Karpas-422 (cell line): ENCODE data around the gene RNF6. TPM values are rescaled to one million over a fixed set of nuclear protein-coding genes. Genes with fewer than 3 reads are reported as not detected.

Source experiments
- DNase-seq: peaks from one replicate; pipeline ENCODE4 v3.0.0-alpha.2; 2015
- H2AFZ ChIP-seq: fragments of 200-600 bp; sonication (generic); 2 replicates; pipeline ENCODE4 v1.6.1; 2014; ENCODE audit warnings: antibody characterized with exemption, low read length, mixed read lengths
- H3K27ac ChIP-seq: fragments of 200-600 bp; sonication (generic); 2 replicates; pipeline ENCODE4 v1.5.1; 2014; ENCODE audit warnings: mild to moderate bottlenecking, low read length, moderate library complexity
- H3K27me3 ChIP-seq: fragments of 200-600 bp; sonication (generic); 2 replicates; pipeline ENCODE4 v1.6.1; 2014; ENCODE audit warnings: low read length, mixed read lengths
- H3K36me3 ChIP-seq: fragments of 200-600 bp; sonication (generic); 2 replicates; pipeline ENCODE4 v1.6.1; 2014; ENCODE audit warnings: low read length, mixed read lengths; ENCODE audit not compliant: insufficient read depth
- H3K4me1 ChIP-seq: fragments of 200-600 bp; sonication (generic); 2 replicates; pipeline ENCODE4 v1.6.1; 2014; ENCODE audit warnings: mild to moderate bottlenecking, low read length, mixed read lengths
- H3K4me2 ChIP-seq: fragments of 200-600 bp; sonication (generic); 2 replicates; pipeline ENCODE4 v1.6.1; 2014; ENCODE audit warnings: low read length, low read depth, mild to moderate bottlenecking; ENCODE audit not compliant: poor library complexity, severe bottlenecking
- H3K4me3 ChIP-seq: fragments of 200-600 bp; sonication (generic); 2 replicates; pipeline ENCODE4 v1.5.1; 2014; ENCODE audit warnings: mild to moderate bottlenecking, antibody characterized with exemption, low read length, mixed read lengths
- H3K79me2 ChIP-seq: fragments of 200-600 bp; sonication (generic); 2 replicates; pipeline ENCODE4 v1.6.1; 2014; ENCODE audit warnings: mild to moderate bottlenecking, low read length, mixed read lengths
- H3K9ac ChIP-seq: fragments of 200-600 bp; sonication (generic); 2 replicates; pipeline ENCODE4 v1.6.0; 2014; ENCODE audit warnings: low read length
- H3K9me2 ChIP-seq: fragments of 200-600 bp; sonication (generic), shearing (Covaris generic); replicated peaks from 2 replicates; pipeline ENCODE4 v1.6.0; 2014; ENCODE audit warnings: mild to moderate bottlenecking, low read length, moderate library complexity; ENCODE audit not compliant: insufficient read depth
- H3K9me3 ChIP-seq: fragments of 300-700, 200-600 bp; sonication (generic); 2 replicates; pipeline ENCODE4 v1.6.1; 2014; ENCODE audit warnings: low read length, mixed read lengths
- H4K20me1 ChIP-seq: fragments of 200-600 bp; sonication (generic); 2 replicates; pipeline ENCODE4 v1.6.1; 2014; ENCODE audit warnings: mild to moderate bottlenecking, antibody characterized with exemption, low read length, low read depth; ENCODE audit not compliant: insufficient read depth
- total RNA-seq: library from RNA; depleted of rRNA; stranded (reverse); fragments of >200 nt; shearing (Covaris generic); gene quantifications from 2 replicates; pipeline ENCODE4 v1.2.3, GENCODE V29; 2014; ENCODE audit warnings: low replicate concordance; rRNA removed

Gene RNF6
- 36.9 and 48.1 TPM in 2 replicates for total RNA-seq

DNA sequence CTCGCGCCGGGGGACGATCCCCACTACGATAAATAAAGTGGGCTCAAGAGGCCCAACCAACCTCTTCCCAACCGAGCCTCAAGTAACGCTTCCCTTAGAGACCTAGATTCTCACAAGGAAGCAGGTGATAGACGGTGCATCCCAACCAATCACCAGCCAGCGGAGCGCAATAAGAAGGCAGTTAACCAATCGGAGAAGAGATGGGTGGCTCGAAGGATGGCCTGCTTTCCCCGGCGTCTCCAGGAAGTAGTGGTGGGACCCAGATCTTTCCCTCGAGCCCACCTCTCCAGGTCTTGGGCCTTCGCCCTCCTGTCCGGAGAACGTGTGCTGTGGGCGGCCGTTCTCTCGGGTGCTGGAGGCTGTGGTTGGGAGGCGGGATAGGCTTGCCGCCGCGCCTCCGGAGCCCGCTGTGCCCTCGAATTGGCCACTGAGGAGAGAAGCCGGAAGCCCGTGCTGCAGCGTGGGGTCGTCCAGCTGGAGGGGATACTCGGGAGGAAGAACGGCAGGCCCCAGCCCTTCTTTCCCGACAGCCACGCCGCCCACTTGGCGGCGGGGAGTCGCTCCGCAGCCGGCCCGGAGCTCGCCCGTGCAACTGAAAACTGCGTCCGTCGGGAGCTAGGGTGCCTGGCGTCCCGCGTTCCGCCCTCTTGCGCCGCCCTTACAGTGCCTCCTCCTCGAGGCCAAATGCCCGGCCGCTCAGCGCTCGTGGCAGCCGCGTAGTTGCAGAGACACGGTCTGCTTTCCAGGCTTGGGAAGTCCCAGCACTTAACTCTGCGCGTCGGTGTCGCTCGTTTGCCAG is at the start of gene RNF6:
Gene RNF6 (minus strand): TSS at position 594 of the 799 bp plus-strand sequence. CDS start 2,665 bp downstream, outside the sequence.
- Histone ChIP-seq H3K9me3 (no peaks in the 10 kb centered on the region), H3K9me2 (no peaks in the 10 kb centered on the region; the same call in 1 of the 2 replicates), H3K4me3 (peak within 1 kb of the TSS; percentile 89), H3K4me1 (peaks cover 24% of the 10 kb centered on the region), H3K4me2 (peak within 1 kb of the TSS; percentile 84), H3K27ac (peak within 1 kb of the TSS; percentile 73), H3K79me2 (peaks cover 25% of the 10 kb centered on the region), H3K36me3 (peaks cover 33% of the 10 kb centered on the region), H3K27me3 (no peaks in the 10 kb centered on the region), H2AFZ (peak within 1 kb of the TSS; percentile 92), H3K9ac (peak within 1 kb of the TSS; percentile 94), H4K20me1 (no peaks in the 10 kb centered on the region)
- DNase-seq = peak; percentile 97

DNA sequence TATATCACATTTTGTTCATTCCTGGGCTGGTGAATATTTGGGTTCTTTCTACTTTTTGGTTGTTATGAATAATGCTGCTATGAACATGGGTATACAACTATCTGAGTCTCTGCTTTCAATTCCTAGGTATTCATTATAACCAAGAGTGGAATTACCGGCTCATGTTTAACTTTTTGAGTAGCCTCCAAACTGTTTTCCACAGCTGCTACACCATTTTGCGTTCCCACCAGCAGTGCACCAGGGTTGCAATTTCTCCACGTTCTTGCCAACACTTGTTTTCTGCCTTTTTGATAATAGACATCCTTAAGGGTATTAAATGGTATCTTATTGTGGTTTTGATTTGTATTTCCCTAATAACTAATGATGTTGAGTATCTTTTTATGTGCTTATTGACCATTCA is 48.6 kb upstream of the RNF6 start:
- peaks cover 7% of the 10 kb centered on the region for H3K4me1 ChIP-seq
- H4K20me1 ChIP-seq = peaks cover 62% of the 10 kb centered on the region
- H2AFZ ChIP-seq = no peak overlapping the region
- no peak for DNase-seq
- H3K27me3 ChIP-seq = 0 out of 2 replicates have a peak, but pooled peaks cover 2% of the 10 kb centered on the region
- H3K4me2 ChIP-seq = no peak overlapping the region
- no peak overlapping the region for H3K9ac ChIP-seq
- no peaks in the 10 kb centered on the region for H3K9me3 ChIP-seq
- H3K27ac ChIP-seq = no peak overlapping the region
- no peaks in the 10 kb centered on the region for H3K36me3 ChIP-seq
- no peak overlapping the region for H3K4me3 ChIP-seq
- H3K9me2 ChIP-seq = no peaks in the 10 kb centered on the region
- peaks cover 12% of the 10 kb centered on the region for H3K79me2 ChIP-seq

DNA sequence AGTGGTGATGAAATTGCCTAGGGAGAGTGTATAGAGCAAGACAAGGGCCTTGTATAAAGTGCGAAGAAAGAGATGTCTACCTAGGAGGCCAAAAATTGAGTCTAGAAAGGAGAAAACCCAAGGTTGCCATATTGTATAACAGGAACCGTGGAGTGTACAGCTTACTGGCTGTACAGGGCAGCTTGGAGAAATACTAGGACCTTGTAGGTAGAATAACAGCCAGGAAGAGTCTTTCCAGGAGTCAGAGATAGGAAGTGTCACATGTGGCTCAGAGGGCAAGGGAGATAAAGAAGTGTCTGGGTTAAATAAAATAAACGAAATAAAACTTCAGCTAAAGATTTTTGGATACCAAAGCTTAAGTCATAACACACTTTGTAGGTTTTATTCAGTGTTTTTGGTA is 44.2 kb upstream of the RNF6 start:
- Histone ChIP-seq H3K9me3 (no peaks in the 10 kb centered on the region), H3K79me2 (peaks cover 25% of the 10 kb centered on the region), H3K27ac (no peak overlapping the region), H2AFZ (no peak overlapping the region), H4K20me1 (peaks cover 68% of the 10 kb centered on the region), H3K9ac (no peak overlapping the region), H3K27me3 (0 out of 2 replicates have a peak, but pooled peaks cover 2% of the 10 kb centered on the region), H3K4me2 (no peak overlapping the region), H3K36me3 (no peaks in the 10 kb centered on the region), H3K4me3 (no peak overlapping the region), H3K4me1 (peaks cover 11% of the 10 kb centered on the region), H3K9me2 (no peaks in the 10 kb centered on the region)
- DNase-seq = no peak

DNA sequence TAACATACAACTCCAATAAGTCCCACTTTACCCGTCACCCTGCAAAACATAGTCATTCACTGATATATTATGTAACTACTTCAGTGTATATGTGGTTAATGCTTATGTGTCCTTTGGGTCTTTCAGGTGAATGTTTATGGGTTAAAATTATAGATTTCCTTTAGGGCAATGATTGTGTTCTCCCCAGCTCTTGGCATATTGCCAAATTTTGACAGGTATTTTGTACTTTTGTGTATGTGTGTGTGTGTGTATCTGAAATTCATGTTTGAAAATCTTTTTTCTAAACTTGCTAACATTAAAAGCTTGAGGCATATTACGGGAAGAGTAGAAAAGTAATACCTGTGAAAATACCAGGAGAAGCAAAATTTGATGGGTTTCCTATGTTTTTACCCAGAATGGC is 40.0 kb upstream of the RNF6 start:
- H3K9me3 ChIP-seq = no peaks in the 10 kb centered on the region
- H3K79me2 ChIP-seq = peaks cover 23% of the 10 kb centered on the region; the same call in 1 of the 2 replicates
- H2AFZ ChIP-seq = no peak overlapping the region
- H3K4me2 ChIP-seq = no peak overlapping the region
- H4K20me1 ChIP-seq = peaks cover 75% of the 10 kb centered on the region
- 0 out of 2 replicates have a peak, but pooled peaks cover 2% of the 10 kb centered on the region for H3K27me3 ChIP-seq
- no peak overlapping the region for H3K27ac ChIP-seq
- H3K4me1 ChIP-seq = peaks cover 14% of the 10 kb centered on the region
- no peak overlapping the region for H3K9ac ChIP-seq
- H3K4me3 ChIP-seq = no peak overlapping the region
- H3K36me3 ChIP-seq = no peaks in the 10 kb centered on the region
- no peak for DNase-seq
- no peaks in the 10 kb centered on the region for H3K9me2 ChIP-seq

DNA sequence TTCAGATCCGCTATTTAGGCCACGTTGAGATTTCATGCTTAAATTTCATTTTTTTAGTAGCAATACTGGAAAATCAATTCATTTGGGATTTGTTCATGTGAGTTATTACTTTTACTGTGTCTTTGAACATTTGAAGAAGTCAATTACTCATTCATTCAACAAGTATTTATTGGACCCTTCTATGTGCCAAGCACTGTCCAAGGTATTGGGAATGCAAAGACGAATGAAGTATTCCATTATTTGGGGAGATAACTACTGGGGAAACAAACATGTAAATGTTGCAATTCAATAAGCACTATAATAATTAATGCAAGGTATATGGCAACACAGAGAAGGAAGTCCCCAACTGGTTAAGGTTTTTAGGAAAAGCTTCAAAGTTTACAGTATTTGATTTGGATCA is 37.5 kb upstream of the RNF6 start:
- no peak overlapping the region for H3K9ac ChIP-seq
- no peak overlapping the region for H3K4me3 ChIP-seq
- H3K79me2 ChIP-seq = peaks cover 24% of the 10 kb centered on the region
- no peaks in the 10 kb centered on the region for H3K9me2 ChIP-seq
- no peak overlapping the region for H2AFZ ChIP-seq
- peaks cover 74% of the 10 kb centered on the region for H4K20me1 ChIP-seq
- DNase-seq = no peak
- peaks cover 7% of the 10 kb centered on the region; the same call in 1 of the 2 replicates for H3K27me3 ChIP-seq
- no peaks in the 10 kb centered on the region for H3K36me3 ChIP-seq
- H3K4me1 ChIP-seq = peaks cover 27% of the 10 kb centered on the region
- no peak overlapping the region for H3K4me2 ChIP-seq
- no peak overlapping the region for H3K27ac ChIP-seq
- no peaks in the 10 kb centered on the region for H3K9me3 ChIP-seq

DNA sequence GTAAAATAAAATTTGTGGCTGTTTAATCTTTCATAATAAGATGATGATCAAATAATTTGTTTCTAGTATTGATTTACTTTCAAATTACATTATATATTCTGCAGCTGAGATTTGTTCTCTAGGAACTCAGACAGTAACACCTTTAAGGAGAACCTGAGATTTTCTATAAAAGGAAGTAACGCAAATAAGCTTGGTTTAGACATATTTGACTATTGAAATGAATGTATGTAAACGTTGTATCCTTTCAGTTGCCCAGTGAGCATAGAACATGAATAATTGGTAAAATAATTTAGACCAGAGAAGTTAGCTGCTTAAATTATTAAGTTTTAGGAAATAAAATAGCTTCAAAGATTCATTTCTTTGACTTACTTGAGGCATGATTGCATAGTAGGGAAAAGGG is 34.9 kb upstream of the RNF6 start:
- Histone ChIP-seq H3K9me2 (no peaks in the 10 kb centered on the region), H4K20me1 (peaks cover 66% of the 10 kb centered on the region), H3K4me2 (peak overlapping the region; percentile 27), H3K27ac (no peak overlapping the region), H3K4me1 (peaks cover 27% of the 10 kb centered on the region), H3K36me3 (no peaks in the 10 kb centered on the region), H3K4me3 (no peak overlapping the region), H3K79me2 (peaks cover 19% of the 10 kb centered on the region), H3K27me3 (peaks cover 7% of the 10 kb centered on the region; the same call in 1 of the 2 replicates), H2AFZ (no peak overlapping the region), H3K9ac (no peak overlapping the region), H3K9me3 (no peaks in the 10 kb centered on the region)
- peak; percentile 54 for DNase-seq

DNA sequence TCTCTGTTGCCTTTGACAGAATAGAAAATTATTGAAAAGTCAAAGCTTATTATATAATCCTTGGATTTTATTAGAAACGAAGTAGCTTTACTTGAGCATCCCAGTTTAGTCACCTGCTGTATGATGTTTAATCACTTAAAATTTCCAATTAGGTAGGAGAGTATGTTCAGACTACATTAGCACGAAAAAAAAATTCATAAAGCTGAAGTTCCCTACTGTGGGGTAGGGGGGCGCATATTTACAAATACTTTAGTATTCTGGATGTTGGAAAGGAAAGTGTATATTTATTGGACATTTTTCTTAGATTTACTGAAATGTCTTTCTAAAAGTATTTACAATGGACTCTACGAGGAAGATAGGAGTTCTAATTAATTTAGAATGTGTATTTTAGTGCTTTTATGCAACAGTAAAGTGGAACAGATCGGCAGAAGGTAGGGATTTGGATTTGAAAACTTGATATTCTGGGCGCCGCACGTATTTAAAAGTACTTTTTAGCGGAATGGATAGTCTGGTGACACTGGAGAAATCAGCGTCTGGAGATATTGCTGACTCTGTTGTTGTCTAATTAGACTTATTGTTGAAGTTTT is 33.7 kb upstream of the RNF6 start:
- no peaks in the 10 kb centered on the region for H3K9me3 ChIP-seq
- no peaks in the 10 kb centered on the region for H3K9me2 ChIP-seq
- peaks cover 57% of the 10 kb centered on the region for H4K20me1 ChIP-seq
- peaks cover 10% of the 10 kb centered on the region for H3K79me2 ChIP-seq
- no peak overlapping the region for H2AFZ ChIP-seq
- no peak overlapping the region for H3K27ac ChIP-seq
- no peak overlapping the region for H3K9ac ChIP-seq
- H3K36me3 ChIP-seq = no peaks in the 10 kb centered on the region
- peaks cover 7% of the 10 kb centered on the region; the same call in 1 of the 2 replicates for H3K27me3 ChIP-seq
- peaks cover 27% of the 10 kb centered on the region for H3K4me1 ChIP-seq
- no peak for DNase-seq
- H3K4me3 ChIP-seq = peak overlapping the region; percentile 76
- H3K4me2 ChIP-seq = peak overlapping the region; percentile 82

DNA sequence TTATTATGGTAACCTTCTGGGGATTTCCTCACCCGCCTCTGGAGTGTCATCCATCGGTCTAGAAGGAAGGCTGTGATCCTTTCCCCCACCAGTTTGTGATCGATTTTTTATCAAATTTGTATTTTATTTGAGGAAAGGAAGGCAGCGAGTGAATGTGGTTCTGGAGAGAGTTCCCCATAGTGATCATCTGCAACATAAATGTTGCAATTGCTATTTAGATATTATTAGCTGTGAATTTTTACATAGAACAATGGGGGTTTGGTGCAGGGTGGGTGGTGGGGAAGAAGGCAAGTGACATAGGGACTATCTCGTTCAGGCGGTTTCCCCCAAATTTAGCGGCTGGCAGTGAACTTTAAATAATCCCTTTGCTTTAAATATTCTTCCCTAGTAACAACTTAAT is 33.0 kb upstream of the RNF6 start:
- Histone ChIP-seq H3K27ac (no peak overlapping the region), H3K4me3 (peak overlapping the region; percentile 76), H3K36me3 (no peaks in the 10 kb centered on the region), H3K4me2 (peak overlapping the region; percentile 82), H2AFZ (no peak overlapping the region; the same call in 1 of the 2 replicates), H3K27me3 (peaks cover 7% of the 10 kb centered on the region; the same call in 1 of the 2 replicates), H4K20me1 (peaks cover 52% of the 10 kb centered on the region), H3K79me2 (peaks cover 10% of the 10 kb centered on the region), H3K4me1 (peaks cover 27% of the 10 kb centered on the region), H3K9me3 (no peaks in the 10 kb centered on the region), H3K9ac (peak overlapping the region; percentile 74), H3K9me2 (no peaks in the 10 kb centered on the region)
- DNase-seq = no peak
